Astrocyte of the spinal cord (primary cell): ENCODE results near the gene C14orf39.
A peak's percentile ranks its signal among the peaks of the same experiment; 100 is the strongest.
"Not testable (repeated sequence)": the region's sequence is repeated elsewhere in the genome, so short reads cannot be mapped to it uniquely, and the experiment has no call there.

Experiments
- DNase-seq: peaks from one replicate; pipeline ENCODE4 v3.0.0; 2011; ENCODE audit warnings: low read depth, low spot score
- H3K4me3 ChIP-seq: 2 replicates; pipeline ENCODE4 v1.5.1; 2011; ENCODE audit warnings: low read depth, mild to moderate bottlenecking, low read length, moderate library complexity
- in situ Hi-C: cut with HindIII; loops from 2 replicates; pipeline ENCODE4 v1.10.0; 2017; ENCODE audit warnings: low sequenced_read_pairs
- TF ChIP-seq, protein P1 (sequence below): IDR thresholded peaks from 2 replicates; pipeline ENCODE4 v1.5.1; 2012; ENCODE audit warnings: low read depth, mild to moderate bottlenecking, low read length, inconsistent platforms

C14orf39 gene

DNA sequence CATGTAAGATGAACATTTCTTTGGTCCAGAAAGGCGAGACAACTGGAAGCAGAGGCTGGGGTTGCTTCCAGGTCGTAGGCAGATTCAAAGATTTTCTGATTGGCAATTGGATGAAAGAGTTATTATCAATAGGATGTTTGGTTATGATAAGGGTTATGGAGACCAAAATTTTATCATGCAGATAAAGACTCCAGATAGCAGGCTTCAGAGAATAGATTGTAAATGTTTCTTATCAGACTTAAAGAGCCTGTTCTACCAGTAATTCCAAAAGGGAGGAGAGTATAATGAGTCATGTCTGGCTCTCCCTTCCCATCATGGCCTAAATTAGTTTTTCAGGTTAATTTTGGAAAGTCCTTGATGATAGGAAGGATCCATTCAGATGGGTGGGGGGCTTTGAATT, 55.6 kb downstream of the C14orf39 start:
- in situ Hi-C loops, result no loop called here
- no peak for DNase-seq
- TF ChIP-seq, protein P1, sequence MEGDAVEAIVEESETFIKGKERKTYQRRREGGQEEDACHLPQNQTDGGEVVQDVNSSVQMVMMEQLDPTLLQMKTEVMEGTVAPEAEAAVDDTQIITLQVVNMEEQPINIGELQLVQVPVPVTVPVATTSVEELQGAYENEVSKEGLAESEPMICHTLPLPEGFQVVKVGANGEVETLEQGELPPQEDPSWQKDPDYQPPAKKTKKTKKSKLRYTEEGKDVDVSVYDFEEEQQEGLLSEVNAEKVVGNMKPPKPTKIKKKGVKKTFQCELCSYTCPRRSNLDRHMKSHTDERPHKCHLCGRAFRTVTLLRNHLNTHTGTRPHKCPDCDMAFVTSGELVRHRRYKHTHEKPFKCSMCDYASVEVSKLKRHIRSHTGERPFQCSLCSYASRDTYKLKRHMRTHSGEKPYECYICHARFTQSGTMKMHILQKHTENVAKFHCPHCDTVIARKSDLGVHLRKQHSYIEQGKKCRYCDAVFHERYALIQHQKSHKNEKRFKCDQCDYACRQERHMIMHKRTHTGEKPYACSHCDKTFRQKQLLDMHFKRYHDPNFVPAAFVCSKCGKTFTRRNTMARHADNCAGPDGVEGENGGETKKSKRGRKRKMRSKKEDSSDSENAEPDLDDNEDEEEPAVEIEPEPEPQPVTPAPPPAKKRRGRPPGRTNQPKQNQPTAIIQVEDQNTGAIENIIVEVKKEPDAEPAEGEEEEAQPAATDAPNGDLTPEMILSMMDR, result no peak
- no peak overlapping the region for H3K4me3 ChIP-seq

DNA sequence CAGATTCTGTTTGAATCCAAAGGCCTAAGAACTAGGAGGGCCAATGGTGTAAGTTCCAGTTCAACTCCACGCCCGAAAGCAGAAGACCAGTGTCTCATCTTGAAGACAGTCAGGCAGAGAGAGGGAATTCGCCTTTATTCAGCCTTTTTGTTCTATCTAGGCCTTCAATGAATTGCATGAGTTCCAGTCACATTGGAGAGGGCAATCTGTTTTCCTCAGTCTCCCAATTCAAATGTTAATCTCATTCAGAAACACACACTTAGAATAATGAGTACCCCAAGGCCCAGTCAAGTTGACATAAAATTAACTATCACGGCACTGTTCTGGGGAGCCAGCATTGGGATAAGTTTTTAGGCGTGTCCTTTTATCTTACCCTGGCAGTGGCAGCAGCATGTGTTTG, 65.8 kb downstream of the C14orf39 start:
- DNase-seq, result no peak
- TF ChIP-seq, protein P1, result no peak
- H3K4me3 ChIP-seq, result no peak overlapping the region
- in situ Hi-C loops, result no loop called here

DNA sequence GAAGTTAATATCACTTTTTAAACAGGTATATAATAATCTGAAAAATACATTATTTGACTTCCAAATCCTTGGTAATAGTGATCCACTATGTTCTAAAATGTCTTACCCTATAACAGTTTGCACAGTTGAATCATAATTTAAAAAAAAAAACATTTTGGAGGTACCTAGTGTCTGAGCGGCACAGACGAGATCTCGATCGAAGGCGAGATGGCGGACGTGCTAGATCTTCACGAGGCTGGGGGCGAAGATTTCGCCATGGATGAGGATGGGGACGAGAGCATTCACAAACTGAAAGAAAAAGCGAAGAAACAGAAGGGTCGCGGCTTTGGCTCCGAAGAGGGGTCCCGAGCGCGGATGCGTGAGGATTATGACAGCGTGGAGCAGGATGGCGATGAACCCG, 88.3 kb downstream of the C14orf39 start:
- H3K4me3 ChIP-seq, DNase-seq, in situ Hi-C loops: not testable (repeated sequence)

DNA sequence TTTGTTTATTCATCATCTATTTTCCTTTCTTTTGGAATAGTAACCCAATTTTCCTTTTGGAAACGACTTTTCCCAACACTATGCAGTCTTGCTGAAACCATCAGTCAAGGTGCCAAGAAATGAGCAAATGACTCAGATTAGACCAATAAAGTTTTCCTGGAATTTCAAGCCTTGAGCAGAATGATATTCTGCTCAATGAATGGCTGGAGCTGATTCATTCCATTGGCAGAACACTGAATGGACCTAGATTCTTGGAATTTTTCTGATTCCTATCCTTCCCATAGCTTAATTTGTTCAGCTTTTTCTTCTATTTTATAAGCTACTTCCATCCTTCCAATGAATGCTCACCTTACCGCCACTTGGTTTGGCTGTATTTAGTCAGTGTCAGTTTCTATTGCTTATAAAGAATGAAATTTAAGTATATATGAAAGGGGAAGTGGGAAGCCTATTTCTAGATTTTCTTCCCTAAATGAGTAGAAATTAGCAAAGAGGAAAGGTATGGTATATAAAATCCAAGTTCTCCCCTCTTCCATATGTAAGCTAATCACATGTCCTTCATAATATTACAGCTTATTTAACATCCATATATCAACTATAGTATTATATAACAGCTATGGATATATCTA, 89.0 kb downstream of the C14orf39 start:
- DNase-seq, result peak; percentile 2
- H3K4me3 ChIP-seq, result no peak overlapping the region
- in situ Hi-C loops, result no loop called here
- TF ChIP-seq, protein P1, result no peak
